HG03175 (cell line): Measurements from ENCODE around the gene MCUB.
"Not testable (repeated sequence)": the region's sequence is repeated elsewhere in the genome, so short reads cannot be mapped to it uniquely, and the experiment has no call there.

Experiments
- ATAC-seq: cut with Tn5 transposase; IDR thresholded peaks from one replicate; pipeline ENCODE4 v1.9.1; 2021; ENCODE audit warnings: mild to moderate bottlenecking, moderate library complexity; ENCODE audit not compliant: unreplicated experiment

MCUB gene

DNA sequence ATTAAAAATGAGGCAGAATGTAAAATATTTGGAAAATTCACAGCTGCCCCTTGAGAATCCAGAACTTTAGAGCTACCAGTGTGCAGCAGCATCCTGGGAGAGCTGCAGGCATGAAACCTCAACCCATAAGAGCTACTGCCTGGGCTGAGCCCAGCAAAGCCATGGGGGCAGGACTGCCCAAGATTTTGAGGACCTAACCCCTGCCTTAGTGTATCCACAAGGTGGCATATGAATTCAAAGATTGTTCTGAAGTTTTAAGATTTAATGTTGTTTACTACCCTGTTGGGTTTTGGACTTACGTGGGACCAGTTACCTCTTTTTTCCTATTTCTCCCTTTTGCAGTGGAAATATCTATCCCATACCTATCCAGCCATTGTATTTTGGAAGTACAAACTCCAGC, 116.8 kb downstream of the MCUB start:
- no peak for ATAC-seq

DNA sequence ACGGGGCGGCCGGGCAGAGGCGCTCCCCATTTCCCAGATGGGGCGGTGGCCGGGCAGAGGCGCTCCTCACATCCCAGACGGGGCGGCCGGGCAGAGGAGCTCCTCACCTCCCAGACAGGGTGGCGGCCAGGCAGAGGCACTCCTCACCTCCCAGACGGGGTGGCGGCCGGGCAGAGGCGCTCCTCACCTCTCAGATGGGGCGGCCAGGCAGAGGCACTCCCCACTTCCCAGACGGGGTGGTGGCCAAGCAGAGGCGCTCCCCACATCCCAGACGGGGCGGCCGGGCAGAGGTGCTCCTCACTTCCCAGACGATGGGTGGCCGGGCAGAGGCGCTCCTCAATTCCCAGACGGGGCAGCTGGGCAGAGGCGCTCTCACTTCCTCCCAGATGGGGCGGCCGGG, 118.4 kb downstream of the MCUB start:
- ATAC-seq: not testable (repeated sequence)

- not testable (repeated sequence) for ATAC-seq
These were observed 118.9 kb downstream of the MCUB start for GRCh38 chr4:109678925-109679324.

DNA sequence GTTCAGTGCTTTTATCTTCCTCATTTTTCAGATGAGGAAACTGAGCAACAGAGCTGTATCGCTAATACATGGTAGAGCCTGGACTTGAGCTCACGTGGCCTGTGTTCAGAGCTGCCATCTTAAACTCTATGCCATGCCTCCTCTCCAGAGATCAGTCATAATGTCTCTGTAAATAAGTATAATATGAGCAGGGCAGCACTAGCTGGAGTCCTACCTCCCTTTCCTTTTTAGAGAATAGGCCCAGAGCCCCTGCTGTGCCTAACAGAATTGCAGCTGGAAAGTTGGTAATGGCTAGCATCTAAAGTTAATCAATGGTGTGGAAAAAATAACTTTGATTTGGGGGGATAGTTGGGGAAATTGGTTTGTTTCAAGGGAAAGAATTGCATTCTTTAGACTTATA, 122.8 kb downstream of the MCUB start:
- no peak for ATAC-seq

DNA sequence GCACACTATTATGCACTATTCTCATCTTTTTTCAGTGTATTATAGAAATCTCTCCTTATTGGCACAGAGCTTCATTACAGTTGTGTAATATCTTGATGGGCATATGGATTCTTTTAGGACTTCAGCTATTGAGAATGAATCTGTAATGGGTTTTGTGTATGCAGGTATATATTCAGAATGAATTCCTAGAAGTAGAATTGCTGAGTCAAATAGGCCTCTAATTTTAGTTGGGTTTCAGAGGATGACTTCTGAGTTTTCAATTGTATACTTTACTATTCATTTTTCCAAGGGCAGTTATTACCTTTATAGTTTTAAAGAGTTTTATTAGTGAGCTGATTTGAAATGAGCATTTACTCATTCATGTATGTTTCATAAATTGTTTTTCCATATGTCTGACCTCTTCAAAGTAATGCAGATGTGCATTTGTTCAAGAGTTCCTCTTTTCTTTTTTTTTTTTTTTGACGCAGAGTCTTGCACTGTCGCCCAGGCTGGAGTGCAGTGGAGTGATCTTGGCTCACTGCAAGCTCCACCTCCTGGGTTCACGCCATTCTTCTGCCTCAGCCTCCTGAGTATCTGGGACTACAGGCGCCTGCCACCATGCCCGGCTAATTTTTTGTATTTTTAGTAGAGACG, 123.7 kb downstream of the MCUB start:
- ATAC-seq: no peak

GRCh38 chr4:109684727-109685126, 124.7 kb downstream of the MCUB start:
- no peak for ATAC-seq

GRCh38 chr4:109690690-109691410, 130.8 kb downstream of the MCUB start:
- peak; percentile 96 for ATAC-seq

- no peak for ATAC-seq
These were observed 131.4 kb downstream of the MCUB start for GRCh38 chr4:109691411-109691920.

GRCh38 chr4:109698656-109699055, 138.6 kb downstream of the MCUB start:
- ATAC-seq: no peak

GRCh38 chr4:109699553-109700225, 139.6 kb downstream of the MCUB start:
- no peak for ATAC-seq

GRCh38 chr4:109701566-109702410, 141.7 kb downstream of the MCUB start:
- no peak for ATAC-seq

DNA sequence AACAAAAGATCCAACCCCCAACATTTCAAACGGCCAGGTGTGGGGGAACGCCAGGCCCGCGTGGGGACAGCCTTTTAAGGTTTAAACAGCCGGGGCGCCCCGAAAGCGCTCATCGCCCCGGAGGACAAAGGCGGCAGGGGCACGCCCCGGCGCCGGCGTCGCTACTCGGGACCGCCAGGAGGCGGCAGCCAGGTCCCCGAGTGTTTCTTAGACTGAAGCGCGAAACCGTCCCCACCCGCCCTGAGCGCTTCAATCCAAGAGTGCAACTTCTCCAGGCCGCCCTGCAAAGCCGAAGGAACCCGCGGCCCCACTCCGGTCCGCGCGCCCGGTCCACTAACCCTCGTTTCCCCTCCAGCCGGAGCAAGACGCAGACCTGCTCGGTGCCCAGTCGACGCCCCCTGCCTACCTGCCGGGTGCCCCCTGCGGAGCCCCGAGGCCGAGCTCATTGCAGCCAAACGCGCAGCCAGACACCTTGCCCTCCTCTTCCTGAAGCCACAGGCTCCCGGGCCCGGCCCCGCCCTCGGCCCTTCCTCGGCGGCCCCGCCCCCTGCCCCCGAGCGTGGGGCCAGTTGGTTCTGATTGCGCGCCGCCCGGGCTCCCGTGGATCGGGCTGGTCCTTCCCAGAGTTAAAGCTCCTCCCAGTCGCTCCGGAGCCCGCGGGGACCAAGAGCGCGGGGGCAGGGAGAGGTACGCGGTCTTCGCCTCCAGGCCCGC, 143.1 kb downstream of the MCUB start, which contains the start of gene CASP6:
Gene CASP6, minus strand, starts transcription at position 496 of the 714 bp plus-strand sequence. Its CDS starts 50 bp downstream, at position 446.
- ATAC-seq: peak; percentile 83

DNA sequence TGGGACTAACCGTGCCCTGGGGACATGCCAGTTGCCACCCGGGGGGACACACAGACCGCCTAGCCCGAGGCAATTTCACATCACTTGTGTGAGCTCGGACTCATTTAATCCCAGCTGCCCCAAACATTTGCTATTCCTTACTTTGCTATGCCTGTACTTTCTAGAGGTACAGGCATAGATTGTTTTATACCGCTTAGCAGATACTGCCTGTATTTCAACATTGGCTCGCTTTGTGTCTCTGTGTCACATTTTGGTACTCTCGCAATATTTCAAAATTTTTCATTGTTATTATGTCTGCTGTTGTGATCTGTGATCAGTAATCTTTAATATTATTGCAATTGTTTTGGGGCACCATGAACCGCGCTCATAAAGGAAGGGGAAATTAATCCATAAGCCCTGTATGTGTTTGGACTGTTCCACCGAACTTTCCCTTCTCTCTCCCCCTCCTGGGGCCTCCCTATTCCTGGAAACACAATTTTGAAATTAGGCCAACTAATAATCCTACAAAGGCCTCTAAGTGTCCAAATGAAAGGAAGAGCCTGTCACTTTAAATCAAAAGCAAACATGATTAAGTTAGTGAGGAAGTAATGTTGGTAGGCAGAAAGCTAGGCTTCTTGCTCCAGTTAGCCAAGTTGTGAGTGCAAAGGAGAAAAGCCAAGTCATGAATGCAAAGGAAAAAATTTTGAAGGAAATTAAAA, 143.8 kb downstream of the MCUB start:
- peak; percentile 1 for ATAC-seq

DNA sequence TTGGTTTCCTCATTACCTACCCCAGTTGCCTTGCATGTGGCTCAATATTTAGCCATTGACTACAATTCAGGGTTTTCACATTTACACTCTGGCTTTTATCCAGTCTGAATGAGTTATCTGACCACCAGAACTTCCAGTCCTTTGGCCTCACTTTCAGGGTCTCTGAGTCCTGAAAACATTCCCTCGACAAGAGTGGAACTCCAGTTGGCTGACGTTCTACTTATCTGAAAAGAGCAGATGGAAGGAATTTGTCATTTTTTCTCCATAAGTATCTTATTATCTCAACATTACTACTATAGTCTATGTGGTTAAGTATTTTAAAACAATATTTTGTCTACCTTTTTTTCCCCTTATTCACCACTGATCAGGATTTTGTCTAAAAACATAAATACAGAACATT, 148.4 kb downstream of the MCUB start:
- no peak for ATAC-seq

DNA sequence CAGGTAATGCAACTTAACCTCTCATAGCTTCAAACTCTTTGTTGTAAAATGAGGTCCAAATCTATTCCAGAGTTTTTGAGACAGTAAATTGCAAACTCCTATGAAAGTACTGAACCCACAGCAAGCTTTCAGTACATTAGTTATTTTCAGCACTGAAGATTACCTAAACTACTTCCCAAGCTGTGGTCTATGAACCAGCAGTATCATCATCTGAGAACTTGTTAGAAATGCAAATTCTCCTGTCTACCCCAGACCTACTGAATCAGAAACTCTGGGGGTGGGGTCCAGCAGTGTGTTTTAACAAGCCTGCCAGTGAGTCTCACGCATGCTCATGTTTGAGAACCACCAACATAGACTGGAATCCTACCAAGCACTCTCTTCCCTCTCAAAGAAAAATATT, 148.9 kb downstream of the MCUB start:
- peak; percentile 70 for ATAC-seq

- no peak for ATAC-seq
These were observed 153.5 kb downstream of the MCUB start for GRCh38 chr4:109713500-109713899.

GRCh38 chr4:109718759-109719158, 158.7 kb downstream of the MCUB start:
- no peak for ATAC-seq

GRCh38 chr4:109719604-109720003, 159.6 kb downstream of the MCUB start:
- no peak for ATAC-seq

DNA sequence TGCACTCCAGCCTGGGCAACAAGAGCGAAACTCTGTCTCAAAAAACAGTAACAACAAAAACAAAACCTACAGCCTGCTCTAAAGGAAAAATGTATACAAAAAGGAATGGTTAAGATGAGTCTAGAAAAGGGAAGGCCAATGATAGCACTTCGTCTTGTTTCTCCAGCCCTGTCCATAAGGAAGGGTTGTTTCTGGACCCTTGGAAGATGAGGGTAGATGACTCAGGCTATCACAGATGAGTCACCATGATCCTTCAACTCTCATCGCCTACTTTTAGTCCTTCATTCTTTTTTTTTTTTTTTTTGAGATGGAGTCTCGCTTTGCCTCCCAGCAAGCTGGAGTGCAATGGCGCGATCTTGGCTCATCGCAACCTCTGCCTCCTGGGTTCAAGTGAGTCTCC, 161.0 kb downstream of the MCUB start:
- no peak for ATAC-seq

- ATAC-seq: no peak
These were observed 162.3 kb downstream of the MCUB start for GRCh38 chr4:109722357-109722756.
